Fibroblast of gingiva (primary cell): Measurements from ENCODE around the gene PSMD14.
A peak's percentile ranks its signal among the peaks of the same experiment; 100 is the strongest.

Source experiments
- DNase-seq: peaks from one replicate; pipeline ENCODE4 v3.0.0-alpha.2; 2011; ENCODE audit warnings: low read depth

The PSMD14 gene

GRCh38 chr2:161419638-161420190 lies 111.5 kb downstream of the PSMD14 start:
- DNase-seq, result no peak

- no peak for DNase-seq
Observed at GRCh38 chr2:161420406-161421074, 112.3 kb downstream of the PSMD14 start.

GRCh38 chr2:161421686-161422085 lies 113.5 kb downstream of the PSMD14 start:
- no peak for DNase-seq

- no peak for DNase-seq
Observed at GRCh38 chr2:161422816-161423403, 114.7 kb downstream of the PSMD14 start.

- DNase-seq, result no peak
Observed at GRCh38 chr2:161423421-161424393, 115.5 kb downstream of the PSMD14 start.

GRCh38 chr2:161424394-161424769 lies 116.2 kb downstream of the PSMD14 start:
- DNase-seq, result no peak

- no peak for DNase-seq
Observed at GRCh38 chr2:161424891-161425727, 116.9 kb downstream of the PSMD14 start.

GRCh38 chr2:161425728-161426454 lies 117.7 kb downstream of the PSMD14 start:
- DNase-seq, result no peak

GRCh38 chr2:161426455-161426921 lies 118.3 kb downstream of the PSMD14 start:
- no peak for DNase-seq

- DNase-seq, result peak; percentile 14
Observed at GRCh38 chr2:161426922-161427663, 118.9 kb downstream of the PSMD14 start.

GRCh38 chr2:161427664-161428587 lies 119.7 kb downstream of the PSMD14 start:
- DNase-seq, result no peak

GRCh38 chr2:161430386-161430785 lies 122.2 kb downstream of the PSMD14 start:
- DNase-seq, result no peak

- DNase-seq, result no peak
Observed at GRCh38 chr2:161432107-161432506, 123.9 kb downstream of the PSMD14 start.

- DNase-seq, result no peak
Observed at GRCh38 chr2:161434118-161434517, 125.9 kb downstream of the PSMD14 start.

- peak; percentile 89 for DNase-seq
Observed at GRCh38 chr2:161436411-161436810, 128.2 kb downstream of the PSMD14 start.

GRCh38 chr2:161438598-161438997 lies 130.4 kb downstream of the PSMD14 start:
- no peak for DNase-seq

GRCh38 chr2:161445097-161445496 lies 136.9 kb downstream of the PSMD14 start:
- DNase-seq, result no peak

GRCh38 chr2:161448431-161448830 lies 140.2 kb downstream of the PSMD14 start:
- no peak for DNase-seq
